ENCODE results near the gene KNSTRN.

- TF ChIP-seq POLR2A (IDR thresholded peaks at IDR 0.05) (no peak), CTCF (IDR thresholded peaks at IDR 0.05 in 4 of 5, conservative IDR thresholded peaks at IDR 0.05 in 1 of 5) (no peak)
Measured at GRCh38 chr15:40436892-40437751, 54.6 kb downstream of the KNSTRN start.
